Activated B cell treated with CpG ODN at 0.5 μM for 24 hours (primary cell): ENCODE measurements around the gene PDE10A. TPM values are rescaled to one million over a fixed set of nuclear protein-coding genes. Genes with fewer than 3 reads are reported as not detected.

Experiments used
- ATAC-seq: fragments of 200-7000 bp; cut with Tn5 transposase; one replicate; pipeline ENCODE4 v1.10.0; 2021; ENCODE audit warnings: low read depth, mild to moderate bottlenecking, moderate library complexity
- CTCF ChIA-PET: fragments of 350-600 bp; sonication (Branson Sonifier 250); formaldehyde crosslinking; loops from one replicate; lab custom pipeline; 2021; ENCODE audit warnings: antibody characterized with exemption; lab: Charles Lee
- POLR2A ChIA-PET: fragments of 350-600 bp; sonication (Branson Sonifier 250); formaldehyde crosslinking; loops from one replicate; lab custom pipeline; 2021; ENCODE audit warnings: antibody characterized with exemption; lab: Charles Lee
- DNase-seq: peaks from one replicate; pipeline ENCODE4 v3.0.0; 2022
- H3K27ac Mint-ChIP-seq: one replicate; pipeline ENCODE4 v1.8.0; 2020; ENCODE audit warnings: mixed read lengths
- H3K27me3 Mint-ChIP-seq: one replicate; pipeline ENCODE4 v1.8.0; 2021; ENCODE audit warnings: mixed read lengths
- H3K36me3 Mint-ChIP-seq: one replicate; pipeline ENCODE4 v1.8.0; 2021; ENCODE audit warnings: low read depth, mixed read lengths
- H3K4me1 Mint-ChIP-seq: one replicate; pipeline ENCODE4 v1.8.0; 2021; ENCODE audit warnings: mixed read lengths
- H3K4me3 Mint-ChIP-seq: one replicate; pipeline ENCODE4 v1.8.0; 2020; ENCODE audit warnings: mild to moderate bottlenecking, mixed read lengths
- H3K9me3 Mint-ChIP-seq: one replicate; pipeline ENCODE4 v1.8.0; 2020; ENCODE audit warnings: mixed read lengths
- intact Hi-C: fragments of 100-400 bp; cut with micrococcal nuclease; formaldehyde crosslinking; loops from one replicate; pipeline ENCODE4 v1.15.1; 2024
- total RNA-seq: library from RNA; stranded (reverse); gene quantifications from 2 replicates; pipeline ENCODE4 v1.2.3, GENCODE V29; 2022
- TF ChIP-seq, protein P1 (sequence below): fragments of 200-600 bp; IDR thresholded peaks from one replicate; pipeline ENCODE4 v1.8.0; 2022; ENCODE audit warnings: antibody characterized with exemption, mild to moderate bottlenecking

The PDE10A gene
- total RNA-seq, 1 donor from 2014 or later = not detected

DNA sequence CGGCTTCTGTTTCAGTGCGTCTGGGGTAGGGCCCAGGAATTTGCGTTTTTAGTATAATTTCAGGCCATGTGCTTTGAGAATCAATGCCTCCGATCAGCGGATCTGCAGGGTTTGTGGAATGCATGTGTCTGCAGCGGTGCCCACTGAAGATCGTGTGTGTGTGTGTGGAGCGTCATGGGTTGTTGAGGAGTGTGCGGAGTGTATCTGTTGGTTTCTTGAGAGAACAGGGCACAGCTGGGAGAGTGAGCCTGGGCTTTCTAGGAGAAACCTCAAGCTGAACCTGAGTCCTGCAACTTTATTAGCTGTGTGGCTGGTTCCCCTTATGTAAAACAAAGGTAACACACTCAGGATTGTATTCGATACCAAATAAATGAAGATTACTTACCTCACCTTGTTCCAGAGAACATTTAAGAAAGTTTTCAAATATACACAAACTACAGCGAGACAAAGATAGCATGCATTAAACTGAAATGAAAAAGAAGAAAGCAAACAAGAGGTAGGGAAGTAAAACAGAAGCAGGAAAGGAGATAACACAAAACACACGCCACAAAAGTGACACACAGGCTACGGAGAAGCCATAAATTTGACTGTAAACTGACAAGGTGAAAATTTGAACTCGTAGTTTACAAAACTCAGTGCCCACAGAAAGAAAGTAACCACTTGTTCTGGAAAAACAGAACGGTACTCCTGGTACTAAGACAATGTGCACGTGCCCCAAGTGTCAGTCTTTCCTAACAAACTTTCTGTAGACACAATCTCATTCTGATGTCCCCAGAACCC, 28.8 kb downstream of the PDE10A start:
- ATAC-seq (no peak), DNase-seq (no peak)
- ChIA-PET CTCF (no interaction called here), POLR2A (no interaction called here)
- TF ChIP-seq, protein P1, sequence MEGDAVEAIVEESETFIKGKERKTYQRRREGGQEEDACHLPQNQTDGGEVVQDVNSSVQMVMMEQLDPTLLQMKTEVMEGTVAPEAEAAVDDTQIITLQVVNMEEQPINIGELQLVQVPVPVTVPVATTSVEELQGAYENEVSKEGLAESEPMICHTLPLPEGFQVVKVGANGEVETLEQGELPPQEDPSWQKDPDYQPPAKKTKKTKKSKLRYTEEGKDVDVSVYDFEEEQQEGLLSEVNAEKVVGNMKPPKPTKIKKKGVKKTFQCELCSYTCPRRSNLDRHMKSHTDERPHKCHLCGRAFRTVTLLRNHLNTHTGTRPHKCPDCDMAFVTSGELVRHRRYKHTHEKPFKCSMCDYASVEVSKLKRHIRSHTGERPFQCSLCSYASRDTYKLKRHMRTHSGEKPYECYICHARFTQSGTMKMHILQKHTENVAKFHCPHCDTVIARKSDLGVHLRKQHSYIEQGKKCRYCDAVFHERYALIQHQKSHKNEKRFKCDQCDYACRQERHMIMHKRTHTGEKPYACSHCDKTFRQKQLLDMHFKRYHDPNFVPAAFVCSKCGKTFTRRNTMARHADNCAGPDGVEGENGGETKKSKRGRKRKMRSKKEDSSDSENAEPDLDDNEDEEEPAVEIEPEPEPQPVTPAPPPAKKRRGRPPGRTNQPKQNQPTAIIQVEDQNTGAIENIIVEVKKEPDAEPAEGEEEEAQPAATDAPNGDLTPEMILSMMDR = no peak
- H3K9me3 Mint-ChIP-seq = no peaks in the 10 kb centered on the region
- H3K36me3 Mint-ChIP-seq = no peaks in the 10 kb centered on the region
- H3K4me1 Mint-ChIP-seq = no peaks in the 10 kb centered on the region
- intact Hi-C loops = no loop called here
- H3K27me3 Mint-ChIP-seq = peaks cover 2% of the 10 kb centered on the region
- no peak overlapping the region for H3K4me3 Mint-ChIP-seq
- no peak overlapping the region for H3K27ac Mint-ChIP-seq

DNA sequence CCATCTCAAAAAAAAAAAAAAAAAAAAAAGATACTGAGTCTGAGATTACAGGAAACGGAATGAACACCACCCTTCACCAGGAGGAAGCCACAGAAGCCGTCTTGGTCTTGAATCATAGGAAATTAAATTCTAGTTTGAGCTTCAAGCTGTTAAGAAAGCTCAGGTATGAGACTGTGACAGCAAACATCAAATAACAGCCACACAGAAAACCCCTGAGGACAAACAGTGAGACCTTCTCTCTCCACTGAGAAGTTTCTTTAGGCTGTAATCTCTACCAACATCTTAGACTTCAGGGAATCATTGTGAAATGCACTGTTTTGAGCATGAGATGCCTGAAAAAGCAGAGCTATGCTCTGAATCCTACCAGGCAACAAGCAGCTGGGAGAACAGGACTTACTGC, 30.8 kb downstream of the PDE10A start:
- peaks cover 2% of the 10 kb centered on the region for H3K27me3 Mint-ChIP-seq
- no peaks in the 10 kb centered on the region for H3K4me1 Mint-ChIP-seq
- H3K36me3 Mint-ChIP-seq = no peaks in the 10 kb centered on the region
- H3K4me3 Mint-ChIP-seq = no peak overlapping the region
- TF ChIP-seq, protein P1 = no peak
- H3K9me3 Mint-ChIP-seq = no peaks in the 10 kb centered on the region
- intact Hi-C loops = no loop called here
- DNase-seq (no peak), ATAC-seq (no peak)
- ChIA-PET CTCF (no interaction called here), POLR2A (no interaction called here)
- no peak overlapping the region for H3K27ac Mint-ChIP-seq

DNA sequence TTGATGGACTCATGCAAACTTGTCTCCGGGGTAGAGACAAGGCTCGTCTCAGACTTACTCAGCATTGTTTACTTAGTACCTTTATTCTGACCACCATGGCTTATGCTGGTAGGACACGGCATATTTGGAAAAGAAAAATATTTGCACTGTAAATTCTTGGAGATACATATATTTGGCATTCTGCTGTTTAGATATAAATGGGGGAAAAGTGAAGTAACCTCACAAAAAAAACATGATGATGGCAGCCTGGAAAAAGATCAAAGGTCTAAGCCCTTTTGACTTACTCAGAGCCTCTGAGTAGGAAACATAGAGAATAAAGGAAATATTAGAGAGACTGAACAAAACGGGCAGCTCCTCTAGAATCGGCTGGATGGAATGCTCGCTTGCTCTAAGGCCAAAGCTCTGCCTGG, 32.5 kb downstream of the PDE10A start:
- ATAC-seq (no peak), DNase-seq (no peak)
- Mint-ChIP-seq H3K36me3 (no peaks in the 10 kb centered on the region), H3K27me3 (no peaks in the 10 kb centered on the region), H3K4me3 (no peak overlapping the region), H3K9me3 (no peaks in the 10 kb centered on the region), H3K4me1 (no peaks in the 10 kb centered on the region), H3K27ac (no peak overlapping the region)
- TF ChIP-seq, protein P1 = no peak
- ChIA-PET CTCF (no interaction called here), POLR2A (no interaction called here)
- intact Hi-C loops = no loop called here

DNA sequence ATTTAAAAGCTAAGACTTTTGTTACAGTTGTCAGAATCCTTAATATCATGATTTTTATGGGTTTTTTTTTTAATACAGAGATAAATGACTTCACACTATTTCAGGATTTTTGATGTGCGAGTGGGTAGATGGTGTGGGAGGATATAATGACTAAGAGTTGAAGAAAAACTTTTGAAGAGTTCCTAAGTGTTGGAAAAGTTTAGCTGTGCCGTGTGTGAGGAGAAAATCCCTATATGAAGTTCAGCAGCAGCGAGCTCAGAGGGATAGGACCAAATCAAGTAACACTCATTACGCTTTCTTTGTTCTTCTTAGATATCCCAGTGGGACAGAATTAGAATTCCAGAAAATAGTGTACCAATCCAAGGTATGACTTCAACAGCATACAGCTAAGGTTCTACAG, 34.1 kb downstream of the PDE10A start:
- TF ChIP-seq, protein P1 = no peak
- no peaks in the 10 kb centered on the region for H3K36me3 Mint-ChIP-seq
- no peaks in the 10 kb centered on the region for H3K9me3 Mint-ChIP-seq
- no peak overlapping the region for H3K4me3 Mint-ChIP-seq
- CTCF ChIA-PET = no interaction called here
- H3K27ac Mint-ChIP-seq = no peak overlapping the region
- no peaks in the 10 kb centered on the region for H3K4me1 Mint-ChIP-seq
- POLR2A ChIA-PET = no interaction called here
- intact Hi-C loops = no loop called here
- no peak for ATAC-seq
- DNase-seq = no peak
- H3K27me3 Mint-ChIP-seq = no peaks in the 10 kb centered on the region

DNA sequence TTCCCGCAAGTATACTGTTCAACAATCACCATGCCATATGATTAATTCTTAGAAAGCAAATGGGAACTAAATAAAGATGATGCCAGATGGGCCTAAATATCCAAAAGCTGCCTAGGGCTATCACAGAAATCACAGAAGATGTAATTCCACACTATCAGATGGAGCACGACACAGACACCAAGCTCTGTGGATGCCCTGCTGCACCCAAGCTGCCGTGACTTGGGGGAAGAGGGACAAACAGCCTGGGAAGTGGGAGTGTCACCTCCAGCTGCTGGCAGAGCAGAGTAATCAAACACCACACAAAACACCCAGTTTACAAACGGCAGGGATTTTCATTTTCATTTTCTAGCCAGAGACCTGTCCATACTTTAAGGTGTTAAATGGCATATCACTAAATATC, 35.7 kb downstream of the PDE10A start:
- TF ChIP-seq, protein P1 = no peak
- ChIA-PET CTCF (no interaction called here), POLR2A (no interaction called here)
- Mint-ChIP-seq H3K36me3 (no peaks in the 10 kb centered on the region), H3K4me3 (no peak overlapping the region), H3K27me3 (no peaks in the 10 kb centered on the region), H3K4me1 (no peaks in the 10 kb centered on the region), H3K27ac (no peak overlapping the region), H3K9me3 (no peaks in the 10 kb centered on the region)
- DNase-seq = no peak
- ATAC-seq = no peak
- intact Hi-C loops = no loop called here
